Measurements from ENCODE around the gene GSG1L.

DNA sequence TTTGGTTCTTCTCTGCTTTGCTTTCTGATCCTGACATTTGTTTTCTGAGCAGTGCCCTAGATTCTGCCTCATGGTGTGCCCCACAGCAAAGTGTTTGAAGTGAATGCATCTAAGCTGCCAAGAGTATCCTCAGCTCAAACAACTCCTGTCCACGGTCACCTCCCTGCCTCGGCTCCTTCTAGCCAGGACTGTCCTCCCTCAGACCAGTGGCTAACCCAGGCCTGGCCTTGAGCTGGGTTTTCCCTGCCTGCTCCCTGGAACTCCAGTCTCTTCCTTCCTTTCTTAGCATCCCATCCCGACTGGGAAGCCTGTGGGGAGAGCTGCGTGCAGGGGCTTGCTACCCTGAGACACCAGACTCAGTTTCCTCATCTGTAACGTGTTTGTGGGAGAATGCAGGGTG, 256.5 kb downstream of the GSG1L start:
- TF ChIP-seq, protein P1, sequence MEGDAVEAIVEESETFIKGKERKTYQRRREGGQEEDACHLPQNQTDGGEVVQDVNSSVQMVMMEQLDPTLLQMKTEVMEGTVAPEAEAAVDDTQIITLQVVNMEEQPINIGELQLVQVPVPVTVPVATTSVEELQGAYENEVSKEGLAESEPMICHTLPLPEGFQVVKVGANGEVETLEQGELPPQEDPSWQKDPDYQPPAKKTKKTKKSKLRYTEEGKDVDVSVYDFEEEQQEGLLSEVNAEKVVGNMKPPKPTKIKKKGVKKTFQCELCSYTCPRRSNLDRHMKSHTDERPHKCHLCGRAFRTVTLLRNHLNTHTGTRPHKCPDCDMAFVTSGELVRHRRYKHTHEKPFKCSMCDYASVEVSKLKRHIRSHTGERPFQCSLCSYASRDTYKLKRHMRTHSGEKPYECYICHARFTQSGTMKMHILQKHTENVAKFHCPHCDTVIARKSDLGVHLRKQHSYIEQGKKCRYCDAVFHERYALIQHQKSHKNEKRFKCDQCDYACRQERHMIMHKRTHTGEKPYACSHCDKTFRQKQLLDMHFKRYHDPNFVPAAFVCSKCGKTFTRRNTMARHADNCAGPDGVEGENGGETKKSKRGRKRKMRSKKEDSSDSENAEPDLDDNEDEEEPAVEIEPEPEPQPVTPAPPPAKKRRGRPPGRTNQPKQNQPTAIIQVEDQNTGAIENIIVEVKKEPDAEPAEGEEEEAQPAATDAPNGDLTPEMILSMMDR (IDR thresholded peaks at IDR 0.05; ENCODE audit: insufficient read depth, low read length, poor library complexity, severe bottlenecking), result no peak
- TF ChIP-seq EZH2phosphoT487 (conservative IDR thresholded peaks at IDR 0.05; ENCODE audit: low read length), result no peak
